NCI-H1694 treated with DMSO at 0.1 percent for 48 hours (cell line): ENCODE results near the gene HMBS.
A peak's percentile ranks its signal among the peaks of the same experiment; 100 is the strongest.
"Not testable (repeated sequence)": the region's sequence is repeated elsewhere in the genome, so short reads cannot be mapped to it uniquely, and the experiment has no call there.

Source experiments
- DNase-seq: peaks from one replicate; lab custom pipeline; 2025; lab: John Stamatoyannopoulos, UW

The HMBS gene

GRCh38 chr11:119100994-119101758 lies 16.5 kb downstream of the HMBS start:
- DNase-seq: no peak

GRCh38 chr11:119101759-119102423 lies 17.2 kb downstream of the HMBS start, which contains the start of gene DPAGT1:
TSS of gene DPAGT1 (minus strand) at chr11:119101853. CDS start at chr11:119101655, 198 bp downstream.
- DNase-seq: peak; percentile 84

- not testable (repeated sequence) for DNase-seq
Observed at GRCh38 chr11:119103161-119103664, 18.5 kb downstream of the HMBS start.

- DNase-seq: no peak
Observed at GRCh38 chr11:119103793-119104192, 19.1 kb downstream of the HMBS start.

GRCh38 chr11:119106564-119107537 lies 22.2 kb downstream of the HMBS start, which contains the start of gene C2CD2L:
TSS of gene C2CD2L (plus strand) at chr11:119107344. CDS start at chr11:119107742, 398 bp downstream.
- DNase-seq: peak; percentile 17

- no peak for DNase-seq
Observed at GRCh38 chr11:119107538-119108145, 23.0 kb downstream of the HMBS start.

- no peak for DNase-seq
Observed at GRCh38 chr11:119108146-119108856, 23.6 kb downstream of the HMBS start.

GRCh38 chr11:119108857-119109221 lies 24.2 kb downstream of the HMBS start:
- no peak for DNase-seq

- DNase-seq: no peak
Observed at GRCh38 chr11:119109843-119110242, 25.2 kb downstream of the HMBS start.

GRCh38 chr11:119110439-119110838 lies 25.8 kb downstream of the HMBS start:
- DNase-seq: no peak

- no peak for DNase-seq
Observed at GRCh38 chr11:119111361-119111925, 26.8 kb downstream of the HMBS start.

- no peak for DNase-seq
Observed at GRCh38 chr11:119112314-119113020, 27.8 kb downstream of the HMBS start.

- DNase-seq: no peak
Observed at GRCh38 chr11:119113716-119114115, 29.0 kb downstream of the HMBS start.

GRCh38 chr11:119114351-119114750 lies 29.7 kb downstream of the HMBS start:
- no peak for DNase-seq

- DNase-seq: no peak
Observed at GRCh38 chr11:119115484-119116234, 31.0 kb downstream of the HMBS start.

- DNase-seq: no peak
Observed at GRCh38 chr11:119116235-119116594, 31.5 kb downstream of the HMBS start.

- no peak for DNase-seq
Observed at GRCh38 chr11:119116601-119117000, 31.9 kb downstream of the HMBS start.

- DNase-seq: no peak
Observed at GRCh38 chr11:119117004-119117706, 32.5 kb downstream of the HMBS start.

- no peak for DNase-seq
Observed at GRCh38 chr11:119118227-119118626, 33.5 kb downstream of the HMBS start.
